Cardiac muscle cell (in vitro differentiated cells and primary cell): ENCODE measurements around the gene MED8. TPM values are rescaled to one million over a fixed set of nuclear protein-coding genes. Genes with fewer than 3 reads are reported as not detected.

Source experiments
- DNase-seq, 2 donors: peaks; one replicate each; pipeline versions ENCODE4 v3.0.0 to v3.0.0-alpha.2; 2010 to 2017; ENCODE audit warnings: low read depth in 1 of 2, low spot score in 1 of 2
- H3K27ac ChIP-seq: fragments of 200-600 bp; sonication (generic); 2 replicates; pipeline ENCODE4 v1.5.1; 2016
- H3K27me3 ChIP-seq: fragments of 200-600 bp; sonication (generic); 2 replicates; pipeline ENCODE4 v1.6.0; 2016; ENCODE audit warnings: control low read depth
- H3K36me3 ChIP-seq: fragments of 200-600 bp; sonication (generic); 2 replicates; pipeline ENCODE4 v1.5.1; 2016; ENCODE audit warnings: control low read depth
- H3K4me1 ChIP-seq: fragments of 200-600 bp; sonication (generic); 2 replicates; pipeline ENCODE4 v1.8.1; 2017; ENCODE audit warnings: low read depth, mild to moderate bottlenecking, mixed run types
- H3K4me3 ChIP-seq: fragments of 200-600 bp; sonication (generic); 2 replicates; pipeline ENCODE4 v1.5.1; 2016; ENCODE audit warnings: mild to moderate bottlenecking
- H3K9me3 ChIP-seq: fragments of 200-600 bp; sonication (generic); 2 replicates; pipeline ENCODE4 v1.5.1; 2017; ENCODE audit warnings: low read depth, mild to moderate bottlenecking, control low read depth
- polyA plus RNA-seq: library from polyadenylated mRNA; unstranded; fragments of >200 nt; fragmentation: Nextera tagmentation; extraction: Ambion mirVana; gene quantifications from 2 replicates; pipeline ENCODE4 v1.2.1, GENCODE V29; 2016
- total RNA-seq: library from RNA; depleted of rRNA; stranded (reverse); fragments of >200 nt; gene quantifications from 2 replicates; pipeline ENCODE4 v1.2.3, GENCODE V29; 2016
- TF ChIP-seq, protein P1 (sequence below): IDR thresholded peaks from 2 replicates; pipeline ENCODE4 v1.5.1; 2012; ENCODE audit warnings: low read depth, mild to moderate bottlenecking, low read length

The MED8 gene
- total and polyA plus RNA-seq, 2 experiments from 2014 or later: 25.5 to 38.8 TPM

DNA sequence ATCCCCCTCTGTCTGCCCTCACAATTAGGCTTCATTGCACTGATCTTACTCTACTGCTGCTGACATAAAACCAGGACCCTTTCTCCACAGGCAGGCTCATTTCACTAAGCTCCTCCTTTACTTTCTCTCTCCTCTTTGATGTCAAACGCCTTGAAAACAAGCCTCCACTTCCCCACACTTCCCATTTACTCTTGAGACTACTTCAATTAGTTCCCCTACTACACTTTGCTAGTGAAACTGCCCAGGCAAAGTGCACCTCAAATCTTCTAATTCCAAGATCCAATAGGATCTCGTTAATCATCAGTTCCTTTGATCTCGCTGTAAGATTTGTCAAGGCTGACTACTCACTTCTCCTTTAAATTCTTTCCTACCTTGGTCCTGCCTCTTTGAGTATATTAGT is 36.7 kb downstream of the MED8 start:
- H3K36me3 ChIP-seq: no peaks in the 10 kb centered on the region
- H3K4me1 ChIP-seq: peaks cover 11% of the 10 kb centered on the region
- TF ChIP-seq, protein P1, sequence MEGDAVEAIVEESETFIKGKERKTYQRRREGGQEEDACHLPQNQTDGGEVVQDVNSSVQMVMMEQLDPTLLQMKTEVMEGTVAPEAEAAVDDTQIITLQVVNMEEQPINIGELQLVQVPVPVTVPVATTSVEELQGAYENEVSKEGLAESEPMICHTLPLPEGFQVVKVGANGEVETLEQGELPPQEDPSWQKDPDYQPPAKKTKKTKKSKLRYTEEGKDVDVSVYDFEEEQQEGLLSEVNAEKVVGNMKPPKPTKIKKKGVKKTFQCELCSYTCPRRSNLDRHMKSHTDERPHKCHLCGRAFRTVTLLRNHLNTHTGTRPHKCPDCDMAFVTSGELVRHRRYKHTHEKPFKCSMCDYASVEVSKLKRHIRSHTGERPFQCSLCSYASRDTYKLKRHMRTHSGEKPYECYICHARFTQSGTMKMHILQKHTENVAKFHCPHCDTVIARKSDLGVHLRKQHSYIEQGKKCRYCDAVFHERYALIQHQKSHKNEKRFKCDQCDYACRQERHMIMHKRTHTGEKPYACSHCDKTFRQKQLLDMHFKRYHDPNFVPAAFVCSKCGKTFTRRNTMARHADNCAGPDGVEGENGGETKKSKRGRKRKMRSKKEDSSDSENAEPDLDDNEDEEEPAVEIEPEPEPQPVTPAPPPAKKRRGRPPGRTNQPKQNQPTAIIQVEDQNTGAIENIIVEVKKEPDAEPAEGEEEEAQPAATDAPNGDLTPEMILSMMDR: no peak
- no peaks in the 10 kb centered on the region for H3K9me3 ChIP-seq
- H3K27me3 ChIP-seq: no peaks in the 10 kb centered on the region
- H3K27ac ChIP-seq: no peak overlapping the region
- no peak overlapping the region for H3K4me3 ChIP-seq
- no peak for DNase-seq

DNA sequence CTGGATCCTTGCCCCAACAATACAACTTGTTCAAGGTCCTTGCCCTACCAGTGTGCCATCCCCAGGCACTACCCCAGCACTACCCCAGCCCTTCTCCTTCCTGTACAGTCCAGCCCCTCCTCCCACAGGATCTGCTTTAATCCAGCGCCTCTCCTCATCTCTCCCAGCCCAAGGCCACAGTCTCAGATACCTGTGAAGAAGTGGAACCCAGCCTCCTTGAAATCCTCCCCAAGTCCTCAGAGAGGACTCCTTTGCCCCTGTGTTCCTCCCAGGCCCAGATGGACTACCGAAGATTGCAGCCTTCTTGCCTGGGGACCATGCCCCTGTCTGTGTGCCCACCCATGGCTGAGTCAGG is 37.3 kb downstream of the MED8 start:
- no peak overlapping the region for H3K4me3 ChIP-seq
- H3K4me1 ChIP-seq: peaks cover 11% of the 10 kb centered on the region
- H3K36me3 ChIP-seq: no peaks in the 10 kb centered on the region
- no peaks in the 10 kb centered on the region for H3K27me3 ChIP-seq
- TF ChIP-seq, protein P1: no peak
- no peak overlapping the region for H3K27ac ChIP-seq
- H3K9me3 ChIP-seq: no peaks in the 10 kb centered on the region
- DNase-seq: no peak

DNA sequence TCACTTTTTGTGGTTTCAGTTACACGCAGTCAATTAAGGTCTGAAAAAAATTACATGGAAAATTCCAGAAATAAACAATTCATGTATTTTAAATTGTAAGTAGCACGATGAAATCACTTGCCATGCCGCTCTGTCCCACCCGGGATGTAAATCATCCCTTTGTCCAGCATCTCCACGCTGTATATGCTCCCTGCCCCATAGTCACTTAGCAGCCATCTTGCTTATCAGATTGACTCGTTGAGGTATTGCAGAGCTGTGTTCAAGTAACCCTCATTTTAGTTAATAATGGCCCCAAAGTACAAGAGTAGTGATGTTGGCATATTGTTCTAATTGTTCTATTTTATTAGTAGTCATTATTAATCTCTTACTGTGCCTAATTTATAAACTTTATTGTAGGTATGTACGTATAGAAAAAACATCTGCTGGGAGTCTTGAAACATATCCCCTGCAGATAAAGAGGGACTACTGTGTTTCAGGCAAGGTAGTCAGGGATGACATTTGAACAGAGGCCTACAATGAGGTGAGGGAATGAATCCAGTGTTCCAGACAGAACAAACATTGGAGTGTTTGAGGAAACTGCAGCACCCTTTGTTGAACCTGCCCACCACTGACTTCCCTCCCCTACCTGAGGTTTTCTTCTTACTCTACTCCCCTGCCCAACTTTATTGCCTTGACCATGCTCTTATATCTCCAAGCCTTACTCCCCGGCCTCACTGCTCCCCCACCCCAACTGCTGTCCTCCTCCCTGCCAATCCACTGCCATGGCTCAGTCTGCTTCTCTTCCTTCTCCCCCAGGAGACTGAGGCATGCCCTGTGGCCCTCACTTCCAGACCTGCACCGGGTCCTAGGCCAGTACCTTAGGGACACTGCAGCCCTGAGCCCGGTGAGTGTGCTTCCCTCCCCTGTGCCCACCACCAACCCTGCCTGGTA is 37.9 kb downstream of the MED8 start:
- no peak for DNase-seq
- H3K27me3 ChIP-seq: no peaks in the 10 kb centered on the region
- TF ChIP-seq, protein P1: no peak
- no peaks in the 10 kb centered on the region for H3K9me3 ChIP-seq
- no peak overlapping the region for H3K4me3 ChIP-seq
- no peak overlapping the region for H3K27ac ChIP-seq
- no peaks in the 10 kb centered on the region for H3K36me3 ChIP-seq
- peaks cover 11% of the 10 kb centered on the region for H3K4me1 ChIP-seq

DNA sequence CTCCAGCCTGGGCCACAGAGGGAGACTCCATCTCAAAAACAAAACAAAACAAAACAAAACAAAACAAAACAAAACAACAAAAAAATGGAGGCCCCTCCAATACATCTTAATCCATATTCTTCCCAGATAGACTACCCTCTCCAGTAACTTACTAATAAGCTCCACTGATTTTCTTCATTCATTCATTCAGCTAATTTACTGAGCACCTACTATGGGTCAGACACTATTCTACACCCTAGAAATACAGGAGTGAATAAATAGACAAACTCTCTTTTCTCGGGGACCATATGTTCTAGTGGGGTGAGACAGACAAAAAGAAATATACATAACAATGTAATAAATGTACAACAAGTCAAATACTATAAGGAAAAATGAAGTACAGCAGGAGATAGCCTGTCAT is 38.6 kb downstream of the MED8 start:
- no peak for DNase-seq
- Histone ChIP-seq H3K4me1 (peaks cover 12% of the 10 kb centered on the region), H3K36me3 (no peaks in the 10 kb centered on the region), H3K9me3 (no peaks in the 10 kb centered on the region), H3K4me3 (no peak overlapping the region), H3K27ac (no peak overlapping the region), H3K27me3 (no peaks in the 10 kb centered on the region)
- TF ChIP-seq, protein P1: no peak

DNA sequence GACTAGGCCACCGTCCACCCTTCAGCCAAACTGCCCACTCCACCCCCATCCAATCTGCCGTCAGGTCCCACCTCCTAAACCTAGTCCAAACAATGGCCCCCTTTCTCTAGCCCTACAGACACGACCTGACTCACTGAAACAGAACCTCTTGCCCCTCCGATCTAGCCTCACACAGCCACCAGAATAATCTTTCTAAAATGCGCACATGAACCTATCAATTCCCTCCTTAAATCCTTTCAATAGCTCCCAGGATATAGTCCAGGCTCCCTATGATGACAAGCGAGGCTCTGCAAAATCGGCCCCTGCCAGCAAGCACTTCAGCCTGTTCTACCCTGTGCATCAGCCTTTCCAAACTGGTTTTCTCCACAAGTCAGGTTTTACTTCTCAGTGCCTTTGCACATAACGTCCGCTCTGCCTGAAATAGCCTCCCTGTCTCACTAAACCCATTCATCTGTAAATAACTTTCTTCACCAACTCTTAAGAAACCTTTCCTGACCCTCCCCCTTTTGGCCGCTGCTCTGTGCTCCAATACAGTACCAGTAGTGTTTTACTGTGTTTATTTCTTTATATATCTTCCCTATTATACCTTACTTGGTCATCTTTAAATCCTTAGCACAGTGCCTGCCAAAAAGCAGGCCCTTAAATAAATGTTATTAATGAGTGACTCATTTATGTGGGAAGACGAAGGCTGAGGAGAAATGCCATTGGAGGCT is 39.9 kb downstream of the MED8 start:
- Histone ChIP-seq H3K4me1 (peaks cover 24% of the 10 kb centered on the region), H3K27me3 (no peaks in the 10 kb centered on the region), H3K27ac (peak overlapping the region; percentile 97), H3K4me3 (peak overlapping the region; percentile 38), H3K9me3 (no peaks in the 10 kb centered on the region), H3K36me3 (no peaks in the 10 kb centered on the region)
- DNase-seq: peak; percentile 37 to 78
- TF ChIP-seq, protein P1: no peak
